GM12878 (cell line): ENCODE data around the gene LCE6A. TPM values are rescaled to one million over a fixed set of nuclear protein-coding genes. Genes with fewer than 3 reads are reported as not detected.
A peak's percentile ranks its signal among the peaks of the same experiment; 100 is the strongest.

Source experiments
- ATAC-seq: fragments of 200-7000 bp; cut with Tn5 transposase; 3 replicates; pipeline ENCODE4 v1.9.1; 2020; ENCODE audit warnings: mild to moderate bottlenecking, moderate library complexity
- BruUV-seq: library from RNA; stranded (reverse); fragments of 400-500 nt; replicated peaks from 2 replicates; lab custom pipeline; 2021; lab: Mats Ljungman, UMichigan
- CTCF ChIA-PET: fragments of 300-600 bp; sonication (Branson Sonifier 250); formaldehyde crosslinking; extraction: SDS; loops from one replicate; lab custom pipeline; 2021; ENCODE audit warnings: inconsistent platforms; lab: Yijun Ruan, JAX
- POLR2A ChIA-PET: fragments of 350-600 bp; formaldehyde crosslinking; extraction: SDS; loops from one replicate; lab custom pipeline; 2021; ENCODE audit warnings: inconsistent platforms; lab: Charles Lee
- RAD21 ChIA-PET: fragments of 300-600 bp; sonication (Branson Sonifier 250); formaldehyde crosslinking; loops from one replicate; lab custom pipeline; 2023; ENCODE audit warnings: antibody characterized with exemption; ENCODE audit not compliant: unreplicated experiment; lab: Charles Lee
- SMC1A ChIA-PET: fragments of 300-600 bp; sonication (Branson Sonifier 250); formaldehyde crosslinking; loops from one replicate; lab custom pipeline; 2023; ENCODE audit not compliant: unreplicated experiment, uncharacterized antibody; lab: Charles Lee
- DNase-seq: peaks from one replicate; pipeline ENCODE4 v3.0.0-alpha.2; 2011; ENCODE audit warnings: low read depth, low spot score
- FAIRE-seq: peaks from 3 replicates; lab custom pipeline; 2011; peaks lifted over from hg19 to GRCh38; lab: Jason Lieb, UNC
- H2AFZ ChIP-seq: 2 replicates; pipeline ENCODE4 v1.6.0; 2011; ENCODE audit warnings: low read depth, low read length, control low read depth; ENCODE audit not compliant: control insufficient read depth
- H3K27ac ChIP-seq: 2 replicates; pipeline ENCODE4 v1.5.1; 2011; ENCODE audit warnings: control low read depth; ENCODE audit not compliant: control insufficient read depth, insufficient read depth
- H3K27me3 ChIP-seq, 2 experiments: replicated peaks in 1 of 2; 2 replicates each; pipeline versions ENCODE4 v1.6.0 to v1.6.1; 2011; ENCODE audit warnings: low read length in 1 of 2; ENCODE audit not compliant: control insufficient read depth in 2 of 2, insufficient read depth in 2 of 2
- H3K36me3 ChIP-seq, 2 experiments: 2 replicates each; pipeline ENCODE4 v1.5.1; 2011; ENCODE audit warnings: low read length in 1 of 2; ENCODE audit not compliant: control insufficient read depth in 2 of 2, insufficient read depth in 2 of 2
- H3K4me1 ChIP-seq: 2 replicates; pipeline ENCODE4 v1.6.1; 2011; ENCODE audit warnings: mild to moderate bottlenecking, low read length, moderate library complexity, mixed read lengths; ENCODE audit not compliant: control insufficient read depth, insufficient read depth
- H3K4me2 ChIP-seq: 2 replicates; pipeline ENCODE4 v1.6.0; 2011; ENCODE audit warnings: control low read depth; ENCODE audit not compliant: control insufficient read depth, insufficient read depth
- H3K4me3 ChIP-seq: fragments of 200-600 bp; sonication (generic); 2 replicates; pipeline ENCODE4 v1.5.1; 2016
- H3K79me2 ChIP-seq: 2 replicates; pipeline ENCODE4 v1.6.0; 2011; ENCODE audit warnings: low read length; ENCODE audit not compliant: control insufficient read depth, insufficient read depth
- H3K9ac ChIP-seq: 2 replicates; pipeline ENCODE4 v1.8.0; 2011; ENCODE audit warnings: low read length, control low read depth, mixed read lengths; ENCODE audit not compliant: control insufficient read depth, insufficient read depth
- H3K9me3 ChIP-seq: replicated peaks from 3 replicates; pipeline ENCODE4 v1.5.1; 2011; ENCODE audit warnings: mild to moderate bottlenecking, low read length; ENCODE audit not compliant: control insufficient read depth, insufficient read depth
- H4K20me1 ChIP-seq: 2 replicates; pipeline ENCODE4 v1.6.0; 2011; ENCODE audit not compliant: control insufficient read depth, insufficient read depth
- CBX3 ChIP-seq: fragments of 200-600 bp; sonication (generic); IDR thresholded peaks from 2 replicates; pipeline ENCODE4 v1.6.1; 2016; ENCODE audit warnings: low read depth, borderline replicate concordance
- CREB1 ChIP-seq: IDR thresholded peaks from 2 replicates; pipeline ENCODE4 v1.6.1; 2012; ENCODE audit warnings: low read depth, mild to moderate bottlenecking, inconsistent platforms
- CREM ChIP-seq: IDR thresholded peaks from 2 replicates; pipeline ENCODE4 v1.6.1; 2014; ENCODE audit warnings: antibody characterized with exemption, low read depth
- HCFC1 ChIP-seq: fragments of 150-350 bp; IDR thresholded peaks from 2 replicates; pipeline ENCODE4 v1.6.1; 2014; ENCODE audit warnings: low read length
- PAX8 ChIP-seq: fragments of 450-650 bp; IDR thresholded peaks from 2 replicates; pipeline ENCODE4 v1.6.1; 2017; ENCODE audit warnings: mild to moderate bottlenecking, moderate library complexity
- RAD21 ChIP-seq: IDR thresholded peaks from 2 replicates; pipeline ENCODE4 v1.6.1; 2011; ENCODE audit warnings: mild to moderate bottlenecking, low read depth, low read length, moderate library complexity; ENCODE audit not compliant: insufficient read depth
- RUNX3 ChIP-seq: IDR thresholded peaks from 2 replicates; pipeline ENCODE4 v1.6.1; 2012; ENCODE audit warnings: low read length, inconsistent platforms
- STAT3 ChIP-seq: IDR thresholded peaks from 2 replicates; pipeline ENCODE4 v1.6.1; 2011; ENCODE audit warnings: low read depth, low read length, improper control_type of control experiment
- TCF12 ChIP-seq: IDR thresholded peaks from 2 replicates; pipeline ENCODE4 v1.6.1; 2011; ENCODE audit warnings: low read depth, mild to moderate bottlenecking, low read length
- TCF3 ChIP-seq: IDR thresholded peaks from 2 replicates; pipeline ENCODE4 v1.6.1; 2012; ENCODE audit warnings: low read depth, mild to moderate bottlenecking, low read length, borderline replicate concordance; ENCODE audit not compliant: insufficient read depth
- WGBS: methylation state at CpG from one replicate; pipeline ENCODE4 v1.1.6; 2016; ENCODE audit warnings: low lambda C conversion rate; ENCODE audit not compliant: insufficient replicate concordance, insufficient coverage; ENCODE audit errors: missing lambda C conversion rate; 5-methylcytosine and 5-hydroxymethylcytosine counted together
- in situ Hi-C: fragments of 300-500 bp; cut with MboI; formaldehyde crosslinking; loops from 9 replicates; pipeline ENCODE4 v1.14.3; 2018; ENCODE audit warnings: mixed read lengths
- intact Hi-C: fragments of 100-400 bp; cut with micrococcal nuclease; formaldehyde crosslinking; loops from one replicate; pipeline ENCODE4 v1.14.2; 2022; ENCODE audit not compliant: unreplicated experiment
- polyA plus RNA-seq, 11 experiments: library from polyadenylated mRNA; depleted of rRNA in 4 of 11; unstranded in 6 of 11; stranded (reverse) in 5 of 11; fragments of >200 nt; fragmentation: Nextera tagmentation in 4 of 11; fragmentation: Illumina TruSeq in 1 of 11; extraction: Ambion mirVana in 4 of 11; extraction: Trizol in 1 of 11; gene quantifications; 1 replicate in 1 of 11; 2 replicates in 10 of 11; pipeline versions ENCODE4 v1.2.1 to v1.2.3, GENCODE V29; 2011 to 2016; ENCODE audit warnings: inconsistent platforms in 2 of 11, missing spikeins in 2 of 11, low read depth in 1 of 11
- total RNA-seq, 4 experiments: library from RNA; depleted of rRNA in 3 of 4; stranded (reverse); fragments of >200 nt in 3 of 4; fragmentation: Illumina TruSeq in 1 of 4; extraction: Trizol in 1 of 4; gene quantifications; 2 replicates each; pipeline versions ENCODE4 v1.2.1 to v1.2.3, GENCODE V29; 2013 to 2021
- TF ChIP-seq, protein P1 (sequence below), 3 experiments: IDR thresholded peaks in 2 of 3; conservative IDR thresholded peaks in 1 of 3; 2 replicates each; pipeline ENCODE4 v1.5.1; 2011; ENCODE audit warnings: low read depth in 3 of 3, low read length in 3 of 3, mild to moderate bottlenecking in 3 of 3, control low read depth in 2 of 3, moderate library complexity in 2 of 3, inconsistent platforms in 1 of 3, mixed read lengths in 1 of 3; ENCODE audit not compliant: control insufficient read depth in 2 of 3, insufficient read depth in 1 of 3; ENCODE audit errors: extremely low read depth in 1 of 3

The LCE6A gene
- total and polyA plus RNA-seq, 10 of the 15 experiments (the other 5 are each of a cell fraction or from before 2014, with no cell fraction given): 0.45 TPM; not detected in 9

GRCh38 chr1:152880907-152881306 is 38.3 kb downstream of the LCE6A start:
- Histone ChIP-seq H3K79me2 (no peaks in the 10 kb centered on the region), H3K36me3 (no peaks in the 10 kb centered on the region), H4K20me1 (no peaks in the 10 kb centered on the region), H3K9ac (no peak overlapping the region), H3K4me1 (peaks cover 39% of the 10 kb centered on the region)
- intact Hi-C loops: no loop called here
- WGBS: 2% methylated on average over 5 of the region's 5 CpGs
- TF ChIP-seq CBX3 (no peak), CREM (0 out of 2 replicates have a peak, but pooled peaks have one; percentile 12), RUNX3 (peak; percentile 35; the same call in 1 of the 2 replicates), STAT3 (no peak), RAD21 (peak; percentile 57), PAX8 (no peak), TCF12 (peak; percentile 60; the same call in 1 of the 2 replicates), CREB1 (peak; percentile 58; the same call in 1 of the 2 replicates), TCF3 (peak; percentile 59; the same call in 1 of the 2 replicates), HCFC1 (no peak)
- TF ChIP-seq, protein P1, sequence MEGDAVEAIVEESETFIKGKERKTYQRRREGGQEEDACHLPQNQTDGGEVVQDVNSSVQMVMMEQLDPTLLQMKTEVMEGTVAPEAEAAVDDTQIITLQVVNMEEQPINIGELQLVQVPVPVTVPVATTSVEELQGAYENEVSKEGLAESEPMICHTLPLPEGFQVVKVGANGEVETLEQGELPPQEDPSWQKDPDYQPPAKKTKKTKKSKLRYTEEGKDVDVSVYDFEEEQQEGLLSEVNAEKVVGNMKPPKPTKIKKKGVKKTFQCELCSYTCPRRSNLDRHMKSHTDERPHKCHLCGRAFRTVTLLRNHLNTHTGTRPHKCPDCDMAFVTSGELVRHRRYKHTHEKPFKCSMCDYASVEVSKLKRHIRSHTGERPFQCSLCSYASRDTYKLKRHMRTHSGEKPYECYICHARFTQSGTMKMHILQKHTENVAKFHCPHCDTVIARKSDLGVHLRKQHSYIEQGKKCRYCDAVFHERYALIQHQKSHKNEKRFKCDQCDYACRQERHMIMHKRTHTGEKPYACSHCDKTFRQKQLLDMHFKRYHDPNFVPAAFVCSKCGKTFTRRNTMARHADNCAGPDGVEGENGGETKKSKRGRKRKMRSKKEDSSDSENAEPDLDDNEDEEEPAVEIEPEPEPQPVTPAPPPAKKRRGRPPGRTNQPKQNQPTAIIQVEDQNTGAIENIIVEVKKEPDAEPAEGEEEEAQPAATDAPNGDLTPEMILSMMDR (IDR thresholded peaks at IDR 0.05 in 2 of 3, conservative IDR thresholded peaks at IDR 0.05 in 1 of 3; ENCODE audit: control insufficient read depth in 2 of 3, extremely low read depth in 1 of 3, insufficient read depth in 1 of 3, low read depth in 3 of 3, low read length in 3 of 3): peak; percentile 16 to 36 (median 17); a peak in 2 of 6 replicates
- TF ChIP-seq, all 136 proteins: peak for 7
- Histone ChIP-seq H3K4me2 (peak overlapping the region; percentile 60; the same call in 1 of the 2 replicates), H2AFZ (peak overlapping the region; percentile 74; the same call in 1 of the 2 replicates), H3K27me3 (no peaks in the 10 kb centered on the region), H3K4me3 (no peak overlapping the region), H3K27ac (peak overlapping the region; percentile 57), H3K9me3 (no peaks in the 10 kb centered on the region)
- no peak for FAIRE-seq
- SMC1A ChIA-PET: no interaction called here
- DNase-seq: peak; percentile 62
- POLR2A ChIA-PET: no interaction called here
- BruUV-seq: no TSS peak
- RAD21 ChIA-PET: no interaction called here
- in situ Hi-C loops: no loop called here
- ATAC-seq: peak; percentile 89
- CTCF ChIA-PET: interaction anchor here (0.8 to 3.4 kb wide), 2 partner anchors 11 to 45 kb away, joined by 6 to 18 read pairs; no protein-coding TSS in a partner anchor
